ENCODE measurements around the gene CDC42EP1.

CDC42EP1 gene

GRCh38 chr22:37610480-37611129, 50.3 kb downstream of the CDC42EP1 start:
- TF ChIP-seq, protein P1, sequence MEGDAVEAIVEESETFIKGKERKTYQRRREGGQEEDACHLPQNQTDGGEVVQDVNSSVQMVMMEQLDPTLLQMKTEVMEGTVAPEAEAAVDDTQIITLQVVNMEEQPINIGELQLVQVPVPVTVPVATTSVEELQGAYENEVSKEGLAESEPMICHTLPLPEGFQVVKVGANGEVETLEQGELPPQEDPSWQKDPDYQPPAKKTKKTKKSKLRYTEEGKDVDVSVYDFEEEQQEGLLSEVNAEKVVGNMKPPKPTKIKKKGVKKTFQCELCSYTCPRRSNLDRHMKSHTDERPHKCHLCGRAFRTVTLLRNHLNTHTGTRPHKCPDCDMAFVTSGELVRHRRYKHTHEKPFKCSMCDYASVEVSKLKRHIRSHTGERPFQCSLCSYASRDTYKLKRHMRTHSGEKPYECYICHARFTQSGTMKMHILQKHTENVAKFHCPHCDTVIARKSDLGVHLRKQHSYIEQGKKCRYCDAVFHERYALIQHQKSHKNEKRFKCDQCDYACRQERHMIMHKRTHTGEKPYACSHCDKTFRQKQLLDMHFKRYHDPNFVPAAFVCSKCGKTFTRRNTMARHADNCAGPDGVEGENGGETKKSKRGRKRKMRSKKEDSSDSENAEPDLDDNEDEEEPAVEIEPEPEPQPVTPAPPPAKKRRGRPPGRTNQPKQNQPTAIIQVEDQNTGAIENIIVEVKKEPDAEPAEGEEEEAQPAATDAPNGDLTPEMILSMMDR (IDR thresholded peaks at IDR 0.05; ENCODE audit: borderline replicate concordance, insufficient read depth, low read depth, low read length): no peak
- no peak overlapping the region for H3K4me3 ChIP-seq (ENCODE audit: low read depth, low read length)

DNA sequence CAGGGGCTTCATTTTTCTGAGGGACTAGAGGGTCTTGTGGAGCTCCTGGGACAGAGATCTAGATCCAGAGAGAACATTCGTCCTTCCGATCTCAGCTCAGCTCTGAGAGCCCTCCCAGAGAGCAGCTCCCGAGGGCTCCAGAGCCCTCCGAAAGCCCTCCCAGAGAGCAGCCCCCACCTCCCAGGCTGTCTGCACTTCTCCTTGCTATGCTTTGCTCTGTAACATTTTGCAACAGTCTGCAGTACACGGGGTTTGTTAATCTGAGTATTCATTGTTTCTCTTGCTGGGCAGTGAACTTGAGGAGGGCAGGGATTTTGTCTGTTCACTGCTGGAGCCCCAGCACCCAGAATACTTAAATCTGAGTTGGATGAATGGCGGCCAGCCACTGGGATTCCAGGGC, 50.9 kb downstream of the CDC42EP1 start:
- H3K4me3 ChIP-seq (ENCODE audit: low read depth, low read length): no peak overlapping the region
- TF ChIP-seq, protein P1 (IDR thresholded peaks at IDR 0.05; ENCODE audit: borderline replicate concordance, insufficient read depth, low read depth, low read length): no peak

DNA sequence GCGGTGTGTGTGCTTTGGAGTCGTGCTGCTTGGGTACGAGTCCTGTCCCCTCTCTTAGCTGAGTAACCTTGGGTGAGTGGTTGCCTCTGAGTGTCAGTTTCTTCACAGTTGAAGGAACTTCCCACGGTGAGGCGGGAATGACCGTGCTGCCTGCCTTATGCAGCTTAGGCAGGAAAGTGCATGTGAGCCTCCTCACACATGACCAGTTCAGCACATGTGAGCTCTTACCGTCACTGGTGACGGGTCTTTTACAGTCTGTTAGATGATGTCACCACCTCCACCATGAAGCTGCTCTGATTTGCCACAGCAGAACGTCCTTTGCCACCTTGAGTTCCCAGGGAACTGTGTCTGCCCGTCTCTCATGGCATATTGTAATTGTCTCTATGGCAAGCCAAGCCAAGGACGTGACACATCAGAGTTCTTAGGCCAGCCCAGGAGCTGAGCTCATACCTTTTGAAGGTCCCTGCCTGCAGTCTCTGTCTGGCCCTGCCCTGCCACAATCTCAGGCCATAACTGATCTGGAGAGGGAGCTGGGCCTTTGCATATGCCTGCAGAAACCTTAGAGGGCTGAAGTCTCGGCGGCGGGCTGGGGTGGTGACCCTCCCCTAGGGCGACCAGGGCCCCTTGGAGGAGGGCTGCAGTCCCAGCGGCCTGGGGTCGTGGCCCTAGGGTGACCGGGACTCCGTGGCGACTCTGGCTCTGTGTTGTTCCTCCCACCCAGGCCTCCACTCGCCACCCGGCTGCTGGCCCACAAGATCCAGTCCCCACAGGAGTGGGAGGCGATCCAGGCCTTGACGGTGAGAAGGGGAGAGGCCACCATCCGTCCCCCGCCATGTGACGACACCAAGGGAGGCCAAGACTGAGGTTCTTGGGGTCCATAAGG, 56.2 kb downstream of the CDC42EP1 start:
- no peak overlapping the region for H3K4me3 ChIP-seq (ENCODE audit: low read depth, low read length)
- TF ChIP-seq, protein P1 (IDR thresholded peaks at IDR 0.05; ENCODE audit: borderline replicate concordance, insufficient read depth, low read depth, low read length): no peak

DNA sequence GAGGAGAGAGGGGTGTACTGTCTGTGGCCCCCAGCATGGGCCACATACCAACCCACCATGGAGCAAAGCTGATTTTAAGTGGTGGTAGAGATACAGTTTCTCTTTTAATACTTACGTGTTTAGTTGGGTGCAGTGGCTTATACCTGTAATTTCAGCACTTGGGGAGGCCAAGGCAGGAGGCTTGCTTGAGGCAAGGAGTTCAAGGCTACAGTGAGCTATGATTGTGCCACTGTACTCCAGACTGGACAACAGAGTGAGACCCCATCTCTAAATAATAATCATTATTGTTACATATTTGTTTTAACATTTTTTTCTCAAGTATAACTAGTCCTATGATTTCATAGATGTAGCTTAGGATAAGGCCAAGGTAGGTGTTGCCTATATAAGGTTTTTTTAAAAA, 57.2 kb downstream of the CDC42EP1 start:
- TF ChIP-seq, protein P1 (IDR thresholded peaks at IDR 0.05; ENCODE audit: borderline replicate concordance, insufficient read depth, low read depth, low read length): no peak

GRCh38 chr22:37618072-37618656, 57.9 kb downstream of the CDC42EP1 start:
- TF ChIP-seq, protein P1 (IDR thresholded peaks at IDR 0.05; ENCODE audit: borderline replicate concordance, insufficient read depth, low read depth, low read length): no peak

More for the DNA sequence above, 57.2 kb downstream of the CDC42EP1 start:
- no peak overlapping the region for H3K4me3 ChIP-seq (ENCODE audit: low read depth, low read length)

DNA sequence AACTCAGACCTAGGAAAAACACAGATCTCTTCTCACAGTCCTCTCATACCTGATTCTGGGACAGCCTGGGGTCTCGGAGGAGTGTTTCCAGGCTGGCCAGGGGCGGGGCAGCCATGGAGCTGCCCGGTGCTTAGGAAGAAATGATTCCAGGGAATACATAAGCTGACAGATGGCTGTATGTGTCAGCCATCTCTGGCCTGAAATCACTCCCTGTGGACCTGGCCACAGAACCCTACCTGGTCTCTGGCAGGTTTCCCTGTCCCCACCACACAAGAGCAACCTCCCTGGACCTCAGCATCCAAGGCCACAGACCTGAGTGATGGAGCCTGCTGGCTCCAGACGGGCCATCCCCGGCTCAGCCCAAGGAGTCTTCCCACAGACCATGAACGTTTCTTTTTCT, 58.4 kb downstream of the CDC42EP1 start:
- H3K4me3 ChIP-seq (ENCODE audit: low read depth, low read length): no peak overlapping the region
- TF ChIP-seq, protein P1 (IDR thresholded peaks at IDR 0.05; ENCODE audit: borderline replicate concordance, insufficient read depth, low read depth, low read length): no peak

More at GRCh38 chr22:37618072-37618656, 57.9 kb downstream of the CDC42EP1 start:
- H3K4me3 ChIP-seq (ENCODE audit: low read depth, low read length): no peak overlapping the region
